HCEC 1CT (cell line): ENCODE results near the gene TMEM53.

Experiments used
- DNase-seq: peaks from one replicate; pipeline ENCODE4 v3.0.0-alpha.2; 2017

TMEM53 gene

DNA sequence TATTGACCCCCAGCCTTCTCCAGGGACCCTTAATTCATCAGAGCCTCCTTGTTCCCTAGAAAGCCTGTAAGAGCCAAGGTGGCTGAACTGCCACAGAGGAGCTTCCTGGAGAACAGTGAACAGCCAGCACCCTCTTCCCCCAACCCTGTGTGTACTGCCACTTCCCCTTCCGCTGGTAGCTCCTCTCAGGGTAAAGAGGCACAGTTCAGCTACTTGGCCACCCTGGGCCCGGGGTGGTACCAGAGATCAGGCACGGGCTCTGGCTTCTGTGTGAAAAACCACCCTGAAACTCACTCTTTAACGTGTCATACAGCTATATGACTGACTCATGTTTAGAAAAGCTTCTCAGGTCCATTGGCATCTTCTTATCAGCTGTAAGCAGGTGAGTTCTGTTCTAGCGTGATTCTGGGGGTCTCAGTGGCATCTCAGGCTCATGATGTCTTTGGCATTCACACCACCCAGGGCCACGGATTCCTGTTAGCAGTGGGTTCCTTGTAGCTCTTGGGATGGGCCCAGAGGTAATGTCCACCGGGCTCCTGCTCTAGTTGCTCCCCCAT is 22.6 kb upstream of the TMEM53 start:
- no peak for DNase-seq

- DNase-seq: no peak
These were observed 21.8 kb upstream of the TMEM53 start for GRCh38 chr1:44696101-44696500.

DNA sequence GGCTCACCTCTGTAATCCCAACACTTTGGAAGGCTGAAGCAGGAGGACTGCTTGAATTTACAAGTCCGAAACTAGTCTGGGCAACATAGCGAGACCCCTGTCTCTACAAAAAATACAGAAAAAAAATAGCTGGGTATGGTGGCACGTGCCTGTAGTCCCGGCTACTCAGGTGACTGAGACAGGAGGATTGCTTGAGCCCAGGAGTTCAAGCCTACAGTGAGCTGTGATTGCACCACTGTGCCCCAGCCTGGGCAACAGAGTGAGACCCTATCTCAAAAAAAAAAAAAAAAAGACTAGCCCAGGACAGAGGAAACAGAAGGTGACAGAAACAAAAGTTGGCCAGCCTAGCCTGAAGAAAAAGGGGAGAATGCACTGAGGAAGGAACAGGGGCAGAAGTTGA is 21.4 kb upstream of the TMEM53 start:
- DNase-seq: no peak

DNA sequence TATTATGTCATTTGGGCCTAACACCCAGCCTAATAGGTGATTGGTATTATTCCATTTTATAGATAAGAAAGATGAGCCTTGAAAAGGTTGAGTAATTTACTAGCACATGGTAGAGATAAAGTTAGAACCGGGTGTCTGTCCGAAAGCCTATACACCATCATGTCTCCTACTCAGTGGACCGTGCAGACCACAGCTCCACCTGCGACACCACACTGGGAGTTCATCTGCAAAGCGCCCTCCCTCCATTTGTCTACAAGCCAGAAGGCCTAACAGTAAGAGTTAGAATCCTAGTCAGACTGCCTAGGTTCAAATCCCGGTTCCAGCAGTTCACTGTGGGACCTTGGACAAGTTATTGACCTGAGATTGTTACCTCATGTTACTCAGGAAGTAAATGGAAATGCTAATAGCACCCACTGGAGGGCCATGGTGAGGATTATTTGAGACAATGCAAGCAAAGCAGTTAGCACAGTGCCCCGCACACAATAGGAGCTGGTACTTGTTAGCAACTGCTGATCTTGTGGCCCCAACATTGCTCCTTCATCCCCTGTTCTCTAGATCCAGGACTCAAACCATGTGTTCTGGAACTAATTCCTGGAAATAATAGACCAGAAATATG is 20.7 kb upstream of the TMEM53 start:
- DNase-seq: no peak

- no peak for DNase-seq
These were observed 19.6 kb upstream of the TMEM53 start for GRCh38 chr1:44693900-44694299.

- DNase-seq: no peak
These were observed 18.9 kb upstream of the TMEM53 start for GRCh38 chr1:44693159-44693558.

GRCh38 chr1:44689447-44689765 is 15.1 kb upstream of the TMEM53 start:
- no peak for DNase-seq

GRCh38 chr1:44688760-44689446 is 14.6 kb upstream of the TMEM53 start:
- DNase-seq: no peak

DNA sequence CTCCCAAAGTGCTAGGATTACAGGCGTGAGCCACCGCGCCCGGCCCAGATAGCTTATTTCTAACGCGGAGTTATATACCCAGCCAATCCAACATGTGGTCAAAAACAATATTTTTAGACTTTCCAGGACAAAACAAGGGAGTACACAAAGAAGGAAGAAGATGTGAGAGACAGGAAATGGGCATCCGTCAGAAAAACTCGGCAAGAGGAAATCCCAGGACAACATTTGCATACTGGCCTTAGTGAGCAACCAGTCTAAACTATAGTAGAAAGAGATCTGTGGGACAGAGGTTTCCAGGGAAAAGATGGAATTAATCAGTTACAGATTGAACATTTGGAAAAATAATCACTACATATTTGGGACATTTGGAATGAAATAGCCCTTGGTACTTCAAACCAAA is 11.6 kb upstream of the TMEM53 start:
- no peak for DNase-seq

DNA sequence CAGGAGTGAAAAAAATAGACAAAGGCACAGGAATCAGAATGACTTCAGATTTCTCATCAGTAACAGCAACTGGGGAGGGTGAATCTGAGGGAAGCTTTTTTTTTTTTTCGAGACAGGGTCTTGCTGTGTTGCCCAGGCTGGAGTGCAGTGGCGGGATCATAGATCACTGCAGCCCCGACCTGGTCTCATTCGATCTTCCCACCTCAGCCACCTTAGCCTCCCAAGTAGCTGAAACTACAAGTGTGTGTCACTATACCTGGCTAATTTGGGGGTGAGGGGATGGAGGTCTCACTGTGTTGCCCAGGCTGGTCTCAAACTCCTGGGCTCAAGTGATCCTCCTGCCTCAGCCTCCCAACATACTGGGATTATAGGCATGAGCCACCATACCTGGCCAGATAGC is 10.9 kb upstream of the TMEM53 start:
- no peak for DNase-seq

- no peak for DNase-seq
These were observed 10.2 kb upstream of the TMEM53 start for GRCh38 chr1:44684525-44684924.

DNA sequence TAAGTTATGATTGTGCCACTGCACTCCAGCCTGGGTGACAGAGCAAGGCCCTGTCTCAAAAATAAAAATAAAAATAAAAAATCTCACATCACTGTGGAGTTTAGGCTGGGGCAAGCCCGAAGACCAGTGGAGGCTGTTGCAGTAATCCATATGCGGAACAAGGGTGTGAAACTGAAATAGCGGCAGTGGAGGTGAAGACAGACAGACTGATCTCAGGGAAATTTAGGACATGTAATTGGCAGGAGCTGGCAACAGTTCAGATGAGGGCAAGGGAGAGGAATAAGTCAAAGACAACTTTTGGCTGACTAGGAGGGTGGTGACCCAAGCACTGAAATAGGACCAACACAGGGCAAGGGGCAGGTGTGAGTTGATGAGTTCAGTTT is 8.6 kb upstream of the TMEM53 start:
- DNase-seq: no peak

DNA sequence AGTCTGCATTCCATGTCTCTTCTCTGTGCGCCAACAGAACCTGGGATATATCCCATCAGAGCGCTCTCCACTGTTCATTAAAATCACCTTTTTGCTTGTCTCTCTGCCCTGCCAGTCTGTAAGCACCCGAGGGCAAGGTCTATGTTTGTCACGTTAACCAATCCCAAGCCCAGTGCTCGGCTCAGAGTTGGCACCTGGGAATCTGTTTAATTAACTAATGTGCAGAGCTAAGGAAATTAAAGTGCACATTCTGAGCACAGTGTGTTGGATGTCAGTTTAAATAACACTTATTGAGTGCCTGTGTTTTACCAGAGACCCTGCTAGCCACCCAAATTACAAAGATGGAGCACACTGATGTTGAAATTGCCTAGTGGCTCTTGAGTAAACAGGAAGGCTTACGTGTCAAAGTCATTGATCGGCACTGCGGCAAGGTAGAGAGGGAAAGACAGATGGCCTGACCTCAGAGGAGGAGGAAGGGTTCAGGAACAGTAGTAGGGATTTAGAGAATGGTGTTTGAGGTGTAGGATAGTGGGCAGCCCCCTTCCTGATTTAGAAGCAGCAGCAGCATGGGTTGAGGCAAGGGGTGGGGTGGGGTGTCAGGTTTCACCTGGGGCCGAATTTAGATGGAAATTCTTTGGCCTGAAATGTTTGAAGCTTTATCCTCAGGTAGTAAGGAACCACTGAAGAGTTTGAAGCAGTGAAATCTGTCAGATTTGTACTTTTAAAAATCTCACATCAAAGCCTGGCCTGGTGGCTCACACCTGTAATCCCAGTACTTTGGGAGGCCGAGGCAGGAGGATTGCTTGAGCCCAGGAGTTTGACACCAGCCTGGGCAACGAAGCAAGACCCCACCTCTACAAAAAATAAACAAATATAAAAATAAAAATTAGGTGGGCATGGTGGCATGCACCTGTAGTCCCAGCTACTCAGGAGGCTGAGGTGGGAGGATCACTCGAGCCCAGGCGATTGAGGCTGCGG is 7.9 kb upstream of the TMEM53 start:
- no peak for DNase-seq

DNA sequence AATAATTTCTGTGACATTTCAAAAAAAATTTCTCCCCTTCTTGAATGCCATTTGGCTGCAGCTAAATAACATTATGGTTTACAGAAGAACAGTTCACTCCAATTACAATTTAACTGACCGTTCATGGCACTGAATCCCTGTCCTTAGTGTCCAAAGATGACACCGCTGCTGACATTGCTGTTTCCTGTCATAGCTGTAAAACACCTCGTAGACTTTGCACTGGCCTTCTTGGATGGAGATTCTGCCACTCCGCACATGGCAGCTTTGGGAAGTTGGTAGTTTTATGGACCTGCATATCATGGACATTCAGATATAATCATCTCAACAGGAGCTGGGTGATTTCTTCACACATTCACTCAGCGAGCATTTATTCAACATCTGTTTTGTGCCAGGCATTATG is 5.2 kb upstream of the TMEM53 start:
- no peak for DNase-seq

GRCh38 chr1:44678626-44679025 is 4.3 kb upstream of the TMEM53 start:
- DNase-seq: no peak

- DNase-seq: no peak
These were observed 3.8 kb upstream of the TMEM53 start for GRCh38 chr1:44678120-44678519.

GRCh38 chr1:44677201-44677766 is 3.0 kb upstream of the TMEM53 start:
- peak; percentile 84 for DNase-seq

GRCh38 chr1:44676484-44677200 is 2.4 kb upstream of the TMEM53 start:
- peak; percentile 96 for DNase-seq

DNA sequence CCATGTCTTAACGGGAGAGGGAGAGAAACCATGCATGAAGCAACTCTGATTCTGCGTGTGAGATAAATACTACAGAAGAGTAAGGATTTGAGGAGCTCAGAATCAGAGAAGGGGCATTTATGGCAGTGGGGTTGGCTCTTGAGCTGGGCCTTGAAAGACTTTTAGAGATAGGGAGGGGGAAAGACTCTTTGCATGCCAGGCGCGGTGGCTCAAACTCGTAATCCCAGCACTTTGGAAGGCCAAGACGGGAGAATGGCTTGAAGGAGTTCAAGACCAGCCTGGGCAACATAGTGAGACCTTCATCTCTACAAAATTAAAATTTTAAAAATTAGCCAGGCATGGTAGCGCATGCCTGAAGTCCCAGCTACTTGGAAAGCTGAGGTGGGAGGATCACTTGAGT is 905 bp upstream of the TMEM53 start:
- no peak for DNase-seq

GRCh38 chr1:44673675-44674112 is 587 bp downstream of the TMEM53 start:
- no peak for DNase-seq

DNA sequence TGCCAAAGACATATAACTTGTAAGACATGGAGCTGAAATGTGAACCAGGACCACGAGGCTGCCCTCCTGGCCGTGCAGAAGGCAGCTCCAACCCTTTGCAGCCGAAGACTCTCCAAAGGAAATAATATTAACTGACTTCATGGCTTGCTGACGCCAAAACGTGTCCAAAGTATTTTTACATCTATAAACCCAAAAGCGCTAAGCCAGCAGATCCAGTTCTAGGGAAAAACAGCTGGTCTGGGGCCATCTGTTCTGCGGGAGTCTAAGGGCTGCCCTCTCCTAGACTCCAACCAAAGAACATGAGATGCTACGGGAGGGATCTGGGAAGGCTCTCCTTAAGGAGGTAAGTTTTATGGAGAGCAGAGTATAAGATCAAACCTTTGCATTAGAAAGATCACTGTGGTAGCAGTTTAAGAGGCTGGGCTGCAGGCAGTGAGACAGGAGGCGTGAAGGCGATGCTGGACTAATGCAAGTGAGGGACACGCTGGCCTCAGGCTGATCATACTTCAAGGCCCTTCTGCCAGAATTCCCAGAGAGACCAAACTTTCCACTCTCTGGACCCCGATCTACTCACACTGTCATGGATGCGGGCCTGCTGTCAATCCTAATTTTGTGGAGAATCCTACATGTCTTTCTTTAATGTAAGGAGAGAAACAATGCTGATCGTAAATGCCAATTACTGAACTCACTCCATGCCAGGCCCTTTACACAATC is 1.2 kb downstream of the TMEM53 start:
- DNase-seq: no peak
